ENCODE measurements around the gene ABCC9.

DNA sequence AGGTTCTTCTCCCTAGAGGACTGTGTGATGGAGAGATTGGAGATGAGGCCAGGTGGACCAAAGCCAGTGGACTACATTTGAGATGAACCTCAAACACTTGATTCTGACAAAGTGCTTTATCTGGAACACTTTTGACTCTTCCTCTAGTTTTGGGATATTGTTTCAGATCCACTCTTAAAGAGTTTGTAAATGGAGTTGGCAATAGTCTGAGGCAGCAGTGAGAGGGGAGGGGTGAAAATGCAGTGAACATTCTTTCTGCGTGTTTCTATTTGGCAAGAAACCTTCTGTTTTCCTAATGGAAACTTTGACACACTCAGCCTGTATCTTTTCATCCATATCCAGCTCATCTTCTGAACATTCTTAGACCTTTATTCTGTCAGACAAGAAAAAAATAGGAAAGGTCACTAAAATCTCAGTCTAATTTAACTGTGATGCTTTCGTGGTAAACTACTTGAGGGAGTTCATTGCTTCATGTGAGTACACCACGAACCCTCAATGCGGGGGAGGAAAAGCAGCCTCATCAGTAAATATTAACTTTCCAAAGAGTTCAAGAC lies 109.4 kb downstream of the ABCC9 start:
- no peak for TF ChIP-seq FOXM1 (IDR thresholded peaks at IDR 0.05; ENCODE audit: borderline replicate concordance)
- no peak for TF ChIP-seq HDGF (IDR thresholded peaks at IDR 0.05; ENCODE audit: borderline replicate concordance)
- no peak for TF ChIP-seq FOXK2 (IDR thresholded peaks at IDR 0.05)
- TF ChIP-seq TARDBP (IDR thresholded peaks at IDR 0.05), result no peak
- TF ChIP-seq SP1 (IDR thresholded peaks at IDR 0.05), result no peak
- TF ChIP-seq ARNT (IDR thresholded peaks at IDR 0.05), result no peak
- no peak for TF ChIP-seq SUZ12 (IDR thresholded peaks at IDR 0.05)
- no peak for TF ChIP-seq FOXA1 (IDR thresholded peaks at IDR 0.05)

Measured in HEK293T (cell line).